SK-N-SH (cell line): ENCODE measurements around the gene TNFRSF18.

ENCODE experiments used
- CHD2 ChIP-seq: fragments of 150-350 bp; IDR thresholded peaks from 2 replicates; pipeline ENCODE4 v1.6.1; 2018; ENCODE audit warnings: low read length; ENCODE audit not compliant: partially characterized antibody
- EP300 ChIP-seq, 2 experiments: IDR thresholded peaks; 2 replicates each; pipeline versions ENCODE4 v1.4.0 to v1.6.1; 2012; ENCODE audit warnings: borderline replicate concordance in 1 of 2, low read depth in 1 of 2, low read length in 1 of 2
- EZH2phosphoT487 ChIP-seq: fragments of 200-600 bp; sonication (generic); IDR thresholded peaks from 2 replicates; pipeline ENCODE4 v1.6.1; 2017; ENCODE audit warnings: low read depth, mixed run types, mild to moderate bottlenecking, antibody characterized with exemption, moderate library complexity, borderline replicate concordance
- FOXJ3 ChIP-seq: sonication (generic); formaldehyde crosslinking; IDR thresholded peaks from 2 replicates; pipeline ENCODE4 v1.5.1; 2020; ENCODE audit warnings: mild to moderate bottlenecking, missing genetic modification reagents
- GABPA ChIP-seq: IDR thresholded peaks from 2 replicates; pipeline ENCODE4 v1.4.0; 2012; ENCODE audit warnings: low read depth, mild to moderate bottlenecking
- MEF2A ChIP-seq: IDR thresholded peaks from 2 replicates; pipeline ENCODE4 v1.4.0; 2012; ENCODE audit warnings: low read depth, borderline replicate concordance
- NFIC ChIP-seq: IDR thresholded peaks from 2 replicates; pipeline ENCODE4 v1.4.0; 2012; ENCODE audit warnings: borderline replicate concordance
- POLR2AphosphoS5 ChIP-seq: IDR thresholded peaks from 2 replicates; pipeline ENCODE4 v1.6.1; 2012; ENCODE audit warnings: low read depth, low read length
- RCOR1 ChIP-seq: fragments of 150-350 bp; IDR thresholded peaks from 2 replicates; pipeline ENCODE4 v1.6.1; 2017; ENCODE audit warnings: antibody characterized with exemption, low read length
- TAF1 ChIP-seq: IDR thresholded peaks from 2 replicates; pipeline ENCODE4 v1.6.1; 2012; ENCODE audit warnings: low read depth, mild to moderate bottlenecking, low read length, moderate library complexity, borderline replicate concordance
- YY1 ChIP-seq: IDR thresholded peaks from 2 replicates; pipeline ENCODE4 v1.4.0; 2012; ENCODE audit warnings: low read depth, mild to moderate bottlenecking
- TF ChIP-seq, protein P1 (sequence below): fragments of 200-600 bp; sonication (generic); IDR thresholded peaks from 2 replicates; pipeline ENCODE4 v1.6.1; 2017; ENCODE audit warnings: antibody characterized with exemption, mild to moderate bottlenecking, moderate library complexity
- TF ChIP-seq, protein P2 (sequence below): IDR thresholded peaks from 2 replicates; pipeline ENCODE4 v1.6.1; 2012; ENCODE audit warnings: mild to moderate bottlenecking, low read depth, low read length, moderate library complexity

DNA sequence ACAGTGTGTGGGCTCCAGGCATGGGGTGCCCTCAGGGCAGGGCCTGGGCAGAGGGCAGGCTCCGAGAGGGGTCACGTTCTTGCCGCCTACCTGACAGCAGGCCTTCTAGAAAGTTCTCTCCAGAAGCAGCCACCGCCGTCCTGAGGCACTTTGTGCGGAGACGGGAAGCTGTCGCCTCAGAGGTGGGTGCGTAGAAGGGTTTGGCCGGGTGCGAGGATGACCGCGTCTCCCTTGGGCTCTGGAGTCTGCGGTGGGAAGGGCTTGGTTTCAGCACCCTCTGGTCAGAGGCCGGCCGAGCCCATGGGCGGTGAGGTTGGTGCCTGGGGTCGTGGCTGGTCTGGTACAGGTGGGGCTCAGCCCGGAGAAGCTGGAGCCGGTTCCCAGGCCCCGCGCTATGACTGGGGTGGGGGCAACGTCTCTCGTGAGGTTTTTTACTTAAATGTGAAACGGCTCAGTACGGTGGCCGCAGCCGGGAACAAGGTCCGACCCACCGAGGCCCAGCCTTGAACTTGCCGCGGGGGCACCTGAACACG is 42.8 kb downstream of the TNFRSF18 start:
- no peak for TF ChIP-seq YY1
- TF ChIP-seq, protein P1, sequence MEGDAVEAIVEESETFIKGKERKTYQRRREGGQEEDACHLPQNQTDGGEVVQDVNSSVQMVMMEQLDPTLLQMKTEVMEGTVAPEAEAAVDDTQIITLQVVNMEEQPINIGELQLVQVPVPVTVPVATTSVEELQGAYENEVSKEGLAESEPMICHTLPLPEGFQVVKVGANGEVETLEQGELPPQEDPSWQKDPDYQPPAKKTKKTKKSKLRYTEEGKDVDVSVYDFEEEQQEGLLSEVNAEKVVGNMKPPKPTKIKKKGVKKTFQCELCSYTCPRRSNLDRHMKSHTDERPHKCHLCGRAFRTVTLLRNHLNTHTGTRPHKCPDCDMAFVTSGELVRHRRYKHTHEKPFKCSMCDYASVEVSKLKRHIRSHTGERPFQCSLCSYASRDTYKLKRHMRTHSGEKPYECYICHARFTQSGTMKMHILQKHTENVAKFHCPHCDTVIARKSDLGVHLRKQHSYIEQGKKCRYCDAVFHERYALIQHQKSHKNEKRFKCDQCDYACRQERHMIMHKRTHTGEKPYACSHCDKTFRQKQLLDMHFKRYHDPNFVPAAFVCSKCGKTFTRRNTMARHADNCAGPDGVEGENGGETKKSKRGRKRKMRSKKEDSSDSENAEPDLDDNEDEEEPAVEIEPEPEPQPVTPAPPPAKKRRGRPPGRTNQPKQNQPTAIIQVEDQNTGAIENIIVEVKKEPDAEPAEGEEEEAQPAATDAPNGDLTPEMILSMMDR: no peak
- TF ChIP-seq EZH2phosphoT487: no peak
- TF ChIP-seq FOXJ3: no peak
- no peak for TF ChIP-seq TAF1
- no peak for TF ChIP-seq MEF2A
- TF ChIP-seq EP300 (IDR thresholded peaks at IDR 0.05; ENCODE audit: borderline replicate concordance in 1 of 2, low read depth in 1 of 2, low read length in 1 of 2): no peak
- no peak for TF ChIP-seq CHD2
- no peak for TF ChIP-seq GABPA
- TF ChIP-seq, protein P2, sequence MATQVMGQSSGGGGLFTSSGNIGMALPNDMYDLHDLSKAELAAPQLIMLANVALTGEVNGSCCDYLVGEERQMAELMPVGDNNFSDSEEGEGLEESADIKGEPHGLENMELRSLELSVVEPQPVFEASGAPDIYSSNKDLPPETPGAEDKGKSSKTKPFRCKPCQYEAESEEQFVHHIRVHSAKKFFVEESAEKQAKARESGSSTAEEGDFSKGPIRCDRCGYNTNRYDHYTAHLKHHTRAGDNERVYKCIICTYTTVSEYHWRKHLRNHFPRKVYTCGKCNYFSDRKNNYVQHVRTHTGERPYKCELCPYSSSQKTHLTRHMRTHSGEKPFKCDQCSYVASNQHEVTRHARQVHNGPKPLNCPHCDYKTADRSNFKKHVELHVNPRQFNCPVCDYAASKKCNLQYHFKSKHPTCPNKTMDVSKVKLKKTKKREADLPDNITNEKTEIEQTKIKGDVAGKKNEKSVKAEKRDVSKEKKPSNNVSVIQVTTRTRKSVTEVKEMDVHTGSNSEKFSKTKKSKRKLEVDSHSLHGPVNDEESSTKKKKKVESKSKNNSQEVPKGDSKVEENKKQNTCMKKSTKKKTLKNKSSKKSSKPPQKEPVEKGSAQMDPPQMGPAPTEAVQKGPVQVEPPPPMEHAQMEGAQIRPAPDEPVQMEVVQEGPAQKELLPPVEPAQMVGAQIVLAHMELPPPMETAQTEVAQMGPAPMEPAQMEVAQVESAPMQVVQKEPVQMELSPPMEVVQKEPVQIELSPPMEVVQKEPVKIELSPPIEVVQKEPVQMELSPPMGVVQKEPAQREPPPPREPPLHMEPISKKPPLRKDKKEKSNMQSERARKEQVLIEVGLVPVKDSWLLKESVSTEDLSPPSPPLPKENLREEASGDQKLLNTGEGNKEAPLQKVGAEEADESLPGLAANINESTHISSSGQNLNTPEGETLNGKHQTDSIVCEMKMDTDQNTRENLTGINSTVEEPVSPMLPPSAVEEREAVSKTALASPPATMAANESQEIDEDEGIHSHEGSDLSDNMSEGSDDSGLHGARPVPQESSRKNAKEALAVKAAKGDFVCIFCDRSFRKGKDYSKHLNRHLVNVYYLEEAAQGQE: no peak
- TF ChIP-seq NFIC: no peak
- no peak for TF ChIP-seq RCOR1
- no peak for TF ChIP-seq POLR2AphosphoS5
